Peyer's patch (tissue), 4 donors: ENCODE data around the gene OR5K2. TPM values are rescaled to one million over a fixed set of nuclear protein-coding genes. Genes with fewer than 3 reads are reported as not detected.

Experiments
- DNase-seq, 3 donors: peaks; one replicate each; pipeline ENCODE4 v3.0.0-alpha.2; 2017 to 2019
- H3K27ac ChIP-seq, 4 donors: fragments of 200-600 bp; sonication (generic); one replicate each; pipeline ENCODE4 v1.5.1; 2016 to 2019
- H3K27me3 ChIP-seq, 2 donors: fragments of 200-600 bp; sonication (generic); one replicate each; pipeline ENCODE4 v1.5.1; 2019
- H3K36me3 ChIP-seq, 3 donors: fragments of 200-600 bp; sonication (generic); one replicate each; pipeline ENCODE4 v1.5.1; 2016 to 2019
- H3K4me1 ChIP-seq, 4 donors: fragments of 200-600 bp; sonication (generic); one replicate each; pipeline ENCODE4 v1.5.1; 2016 to 2019
- H3K4me3 ChIP-seq, 4 donors: fragments of 200-600 bp; sonication (generic); 1 replicate in 3 of 4; 2 replicates in 1 of 4; pipeline ENCODE4 v1.5.1; 2016 to 2019; ENCODE audit warnings: mild to moderate bottlenecking in 1 of 4
- H3K9me3 ChIP-seq, 4 donors: fragments of 200-600 bp; sonication (generic); one replicate each; pipeline ENCODE4 v1.5.1; 2016 to 2019; ENCODE audit warnings: mild to moderate bottlenecking in 1 of 4
- POLR2A ChIP-seq, 2 donors: fragments of 450-650 bp; IDR thresholded peaks; one replicate each; pipeline ENCODE4 v1.5.1; 2017; ENCODE audit warnings: antibody characterized with exemption in 2 of 2, mild to moderate bottlenecking in 2 of 2, moderate library complexity in 2 of 2
- total RNA-seq, 4 donors: library from RNA; depleted of rRNA; stranded (reverse); fragments of >200 nt; gene quantifications; one replicate each; pipeline ENCODE4 v1.1.0, GENCODE V29; 2016
- TF ChIP-seq, protein P1 (sequence below), 6 experiments: fragments of 450-650 bp in 4 of 6; fragments of 200-600 bp in 2 of 6; sonication (generic) in 1 of 6; IDR thresholded peaks; one replicate each; pipeline ENCODE4 v1.5.1; 2017 to 2019; ENCODE audit warnings: antibody characterized with exemption in 6 of 6, mild to moderate bottlenecking in 3 of 6, moderate library complexity in 1 of 6

The OR5K2 gene
- total RNA-seq, 4 donors from 2014 or later: not detected

DNA sequence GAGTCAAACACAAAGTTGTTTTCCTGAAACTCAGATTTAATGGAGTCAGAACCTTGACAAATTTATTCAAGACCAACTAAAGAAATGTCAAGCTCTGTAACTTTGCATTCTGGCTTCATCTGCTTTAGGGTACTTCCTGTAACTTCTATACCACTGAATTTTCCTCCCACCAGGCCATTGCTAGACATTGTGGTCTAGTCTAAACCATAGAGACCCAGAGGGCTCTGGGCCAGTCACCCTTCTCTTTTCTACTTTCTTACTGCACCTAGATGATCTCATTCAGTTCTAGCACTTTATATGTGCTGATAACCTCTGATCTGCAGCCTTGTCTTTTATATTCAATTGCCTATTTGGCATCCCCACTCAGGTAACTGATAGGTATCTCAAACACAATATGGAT lies 37.3 kb upstream of the OR5K2 start:
- H3K27me3 ChIP-seq: no peaks in the 10 kb centered on the region
- no peak overlapping the region for H3K4me3 ChIP-seq
- no peaks in the 10 kb centered on the region for H3K9me3 ChIP-seq
- no peaks in the 10 kb centered on the region for H3K36me3 ChIP-seq
- DNase-seq: no peak
- no peak overlapping the region for H3K27ac ChIP-seq
- no peaks in the 10 kb centered on the region for H3K4me1 ChIP-seq
- TF ChIP-seq, protein P1, sequence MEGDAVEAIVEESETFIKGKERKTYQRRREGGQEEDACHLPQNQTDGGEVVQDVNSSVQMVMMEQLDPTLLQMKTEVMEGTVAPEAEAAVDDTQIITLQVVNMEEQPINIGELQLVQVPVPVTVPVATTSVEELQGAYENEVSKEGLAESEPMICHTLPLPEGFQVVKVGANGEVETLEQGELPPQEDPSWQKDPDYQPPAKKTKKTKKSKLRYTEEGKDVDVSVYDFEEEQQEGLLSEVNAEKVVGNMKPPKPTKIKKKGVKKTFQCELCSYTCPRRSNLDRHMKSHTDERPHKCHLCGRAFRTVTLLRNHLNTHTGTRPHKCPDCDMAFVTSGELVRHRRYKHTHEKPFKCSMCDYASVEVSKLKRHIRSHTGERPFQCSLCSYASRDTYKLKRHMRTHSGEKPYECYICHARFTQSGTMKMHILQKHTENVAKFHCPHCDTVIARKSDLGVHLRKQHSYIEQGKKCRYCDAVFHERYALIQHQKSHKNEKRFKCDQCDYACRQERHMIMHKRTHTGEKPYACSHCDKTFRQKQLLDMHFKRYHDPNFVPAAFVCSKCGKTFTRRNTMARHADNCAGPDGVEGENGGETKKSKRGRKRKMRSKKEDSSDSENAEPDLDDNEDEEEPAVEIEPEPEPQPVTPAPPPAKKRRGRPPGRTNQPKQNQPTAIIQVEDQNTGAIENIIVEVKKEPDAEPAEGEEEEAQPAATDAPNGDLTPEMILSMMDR (IDR thresholded peaks at IDR 0.05): no peak
- no peak for TF ChIP-seq POLR2A (IDR thresholded peaks at IDR 0.05)

DNA sequence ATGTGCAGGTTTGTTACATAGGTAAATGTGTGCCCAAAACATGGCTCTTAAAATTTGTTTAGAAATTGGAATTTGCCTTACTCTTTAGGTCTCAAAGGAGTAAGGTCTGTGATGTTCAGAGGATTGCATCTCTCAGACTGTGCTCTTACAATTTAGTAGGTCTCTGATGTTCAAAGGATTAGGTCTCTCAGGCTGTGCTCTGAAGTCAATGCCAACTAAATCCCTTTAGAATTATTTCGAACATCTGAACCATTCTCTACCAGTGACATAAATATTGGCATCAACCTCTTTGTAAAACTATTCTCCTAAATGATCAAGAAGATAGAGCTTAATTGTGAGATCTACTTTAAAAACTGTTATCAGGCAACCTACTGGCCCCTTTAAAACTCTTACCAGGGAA lies 34.6 kb upstream of the OR5K2 start, which contains the start of gene OR5K1:
Gene OR5K1 (plus strand): TSS at position 301 of the 400 bp plus-strand sequence. CDS start 6,376 bp downstream, outside the sequence.
- DNase-seq: no peak
- Histone ChIP-seq H3K9me3 (no peaks in the 10 kb centered on the region), H3K27me3 (no peaks in the 10 kb centered on the region), H3K4me3 (no peak within 1 kb of the TSS), H3K27ac (no peak within 1 kb of the TSS), H3K36me3 (no peaks in the 10 kb centered on the region), H3K4me1 (no peaks in the 10 kb centered on the region)
- TF ChIP-seq, protein P1 (IDR thresholded peaks at IDR 0.05): no peak
- no peak for TF ChIP-seq POLR2A (IDR thresholded peaks at IDR 0.05)

DNA sequence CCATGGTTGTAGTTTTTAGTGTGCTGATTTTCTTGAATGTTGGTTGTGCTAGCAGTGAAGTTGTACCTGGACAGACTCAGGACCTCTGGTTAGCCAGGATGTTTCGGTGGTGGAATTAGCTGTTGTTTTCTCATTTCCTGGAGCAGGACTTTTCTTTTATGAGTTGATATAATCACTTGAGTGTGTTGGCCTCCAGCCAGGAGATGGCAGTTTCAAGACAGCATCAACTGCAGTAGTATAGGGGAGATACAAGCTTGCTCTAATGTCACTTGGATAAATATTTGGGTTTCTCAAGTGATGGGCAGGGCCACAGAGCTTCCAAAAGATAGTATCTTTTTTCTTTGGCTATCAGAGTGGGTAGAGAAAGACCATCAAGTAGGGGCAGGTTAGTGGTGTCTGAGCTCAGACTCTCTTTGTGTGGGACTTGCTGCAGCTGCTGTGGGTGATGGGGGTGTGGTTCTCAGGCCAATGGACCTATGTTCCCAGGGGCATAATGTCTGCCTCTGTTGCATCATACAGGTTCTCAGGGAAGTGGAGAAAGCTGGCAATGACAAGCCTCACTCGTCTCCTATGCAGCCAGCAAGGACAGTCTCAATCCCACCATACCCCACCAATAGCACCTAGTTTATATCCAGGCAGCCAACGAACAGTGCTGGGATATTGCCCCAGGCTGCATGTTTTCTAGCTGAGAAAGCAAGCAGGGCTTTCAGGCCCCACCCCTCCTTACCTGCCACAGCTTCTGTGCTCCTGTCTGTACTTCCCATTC lies 14.6 kb upstream of the OR5K2 start:
- H3K9me3 ChIP-seq: peaks cover 0 to 4% (median 0%) of the 10 kb centered on the region in 4 donors
- H3K27ac ChIP-seq: no peak overlapping the region
- TF ChIP-seq POLR2A (IDR thresholded peaks at IDR 0.05): no peak
- TF ChIP-seq, protein P1 (IDR thresholded peaks at IDR 0.05): no peak
- DNase-seq: no peak
- no peak overlapping the region for H3K4me3 ChIP-seq
- no peaks in the 10 kb centered on the region for H3K27me3 ChIP-seq
- H3K4me1 ChIP-seq: no peaks in the 10 kb centered on the region
- H3K36me3 ChIP-seq: no peaks in the 10 kb centered on the region

DNA sequence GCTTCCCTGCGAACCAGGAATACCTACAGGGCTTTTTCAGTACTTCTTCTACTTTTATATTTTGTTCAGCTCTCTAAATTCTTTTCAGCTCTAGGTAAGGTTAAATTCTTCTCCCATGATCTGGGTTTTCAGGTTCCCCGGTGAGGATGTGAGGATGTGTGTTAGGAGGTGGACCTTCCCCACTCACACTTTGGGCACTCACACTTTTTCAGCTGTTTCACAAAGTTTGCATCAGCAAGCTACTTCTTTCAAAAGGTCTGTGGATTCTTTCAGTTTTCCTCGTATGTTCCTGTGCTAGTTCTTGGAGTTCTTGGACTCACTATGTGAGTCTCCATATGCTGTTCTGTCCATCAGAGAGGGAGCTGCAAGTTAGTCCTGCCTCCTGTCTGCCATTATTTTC lies 13.9 kb upstream of the OR5K2 start:
- no peaks in the 10 kb centered on the region for H3K4me1 ChIP-seq
- no peak overlapping the region for H3K27ac ChIP-seq
- H3K4me3 ChIP-seq: no peak overlapping the region
- no peak for TF ChIP-seq POLR2A (IDR thresholded peaks at IDR 0.05)
- TF ChIP-seq, protein P1 (IDR thresholded peaks at IDR 0.05): no peak
- DNase-seq: no peak
- no peaks in the 10 kb centered on the region for H3K27me3 ChIP-seq
- no peaks in the 10 kb centered on the region for H3K36me3 ChIP-seq
- peaks cover 0 to 4% (median 0%) of the 10 kb centered on the region in 4 donors for H3K9me3 ChIP-seq

DNA sequence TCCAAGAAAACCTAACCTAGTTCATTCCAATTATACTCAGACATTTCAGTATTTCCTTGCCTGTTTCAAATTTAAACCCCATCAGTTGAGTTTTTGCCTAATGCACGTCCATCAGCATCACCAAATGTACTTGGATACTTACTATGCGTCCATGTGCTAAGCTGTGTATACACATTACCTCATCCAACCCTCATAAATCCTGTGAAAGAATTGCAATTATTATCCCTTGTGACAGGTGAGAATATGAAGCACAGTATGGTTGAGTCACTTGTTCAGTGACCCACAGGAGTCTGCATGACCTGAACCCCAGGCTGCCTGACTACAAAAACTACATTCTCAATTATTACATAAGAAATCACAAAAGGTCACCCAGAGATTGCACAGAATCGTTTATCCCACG lies 2.5 kb downstream of the OR5K2 start:
- Histone ChIP-seq H3K27me3 (no peaks in the 10 kb centered on the region), H3K4me3 (no peak overlapping the region), H3K9me3 (no peaks in the 10 kb centered on the region), H3K27ac (no peak overlapping the region), H3K36me3 (no peaks in the 10 kb centered on the region), H3K4me1 (no peaks in the 10 kb centered on the region)
- no peak for DNase-seq
- no peak for TF ChIP-seq POLR2A (IDR thresholded peaks at IDR 0.05)
- TF ChIP-seq, protein P1 (IDR thresholded peaks at IDR 0.05): no peak
